ENCODE results near the gene OR9Q1. TPM values are rescaled to one million over a fixed set of nuclear protein-coding genes. Genes with fewer than 3 reads are reported as not detected.

Gene OR9Q1
- total RNA-seq, 4 donors from 2014 or later = not detected

- no peak for DNase-seq (ENCODE audit: low spot score)
- peak; percentile 65 for ATAC-seq (ENCODE audit: low FRiP score)
- TF ChIP-seq CTCF (IDR thresholded peaks at IDR 0.05) = no peak
Observed at GRCh38 chr11:58061813-58062212, 38.1 kb downstream of the OR9Q1 start.

- no peak for TF ChIP-seq CTCF (IDR thresholded peaks at IDR 0.05)
- ATAC-seq (ENCODE audit: low FRiP score) (no peak), DNase-seq (ENCODE audit: low spot score) (no peak)
Observed at GRCh38 chr11:58067685-58068084, 44.0 kb downstream of the OR9Q1 start.

GRCh38 chr11:58068655-58069054 is 45.0 kb downstream of the OR9Q1 start:
- no peak for TF ChIP-seq CTCF (IDR thresholded peaks at IDR 0.05)

GRCh38 chr11:58070585-58070984 is 46.9 kb downstream of the OR9Q1 start:
- DNase-seq (ENCODE audit: low spot score) = no peak
- ATAC-seq (ENCODE audit: low FRiP score) = no peak
- TF ChIP-seq CTCF (IDR thresholded peaks at IDR 0.05) = no peak

More at GRCh38 chr11:58068655-58069054, 45.0 kb downstream of the OR9Q1 start:
- DNase-seq (ENCODE audit: low spot score) (no peak), ATAC-seq (ENCODE audit: low FRiP score) (no peak)

- ATAC-seq (ENCODE audit: low FRiP score) (peak; percentile 54), DNase-seq (ENCODE audit: low spot score) (no peak)
- no peak for TF ChIP-seq CTCF (IDR thresholded peaks at IDR 0.05)
Observed at GRCh38 chr11:58075781-58076180, 52.1 kb downstream of the OR9Q1 start.

- ATAC-seq (ENCODE audit: low FRiP score) = no peak
- TF ChIP-seq CTCF (IDR thresholded peaks at IDR 0.05) = no peak
Observed at GRCh38 chr11:58086528-58086927, 62.8 kb downstream of the OR9Q1 start.

GRCh38 chr11:58097437-58097836 is 73.8 kb downstream of the OR9Q1 start:
- DNase-seq (ENCODE audit: low spot score) (no peak), ATAC-seq (ENCODE audit: low FRiP score) (no peak)
- no peak for TF ChIP-seq CTCF (IDR thresholded peaks at IDR 0.05)

More at GRCh38 chr11:58086528-58086927, 62.8 kb downstream of the OR9Q1 start:
- no peak for DNase-seq (ENCODE audit: low spot score)
